ENCODE data around the gene SLC25A28. TPM values are rescaled to one million over a fixed set of nuclear protein-coding genes. Genes with fewer than 3 reads are reported as not detected.

Gene SLC25A28, protein sequence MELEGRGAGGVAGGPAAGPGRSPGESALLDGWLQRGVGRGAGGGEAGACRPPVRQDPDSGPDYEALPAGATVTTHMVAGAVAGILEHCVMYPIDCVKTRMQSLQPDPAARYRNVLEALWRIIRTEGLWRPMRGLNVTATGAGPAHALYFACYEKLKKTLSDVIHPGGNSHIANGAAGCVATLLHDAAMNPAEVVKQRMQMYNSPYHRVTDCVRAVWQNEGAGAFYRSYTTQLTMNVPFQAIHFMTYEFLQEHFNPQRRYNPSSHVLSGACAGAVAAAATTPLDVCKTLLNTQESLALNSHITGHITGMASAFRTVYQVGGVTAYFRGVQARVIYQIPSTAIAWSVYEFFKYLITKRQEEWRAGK
- 21.9 TPM for polyA plus RNA-seq (2013, experiment 1 of 2)
- polyA plus RNA-seq (2013, experiment 2 of 2): 21.2 TPM

DNA sequence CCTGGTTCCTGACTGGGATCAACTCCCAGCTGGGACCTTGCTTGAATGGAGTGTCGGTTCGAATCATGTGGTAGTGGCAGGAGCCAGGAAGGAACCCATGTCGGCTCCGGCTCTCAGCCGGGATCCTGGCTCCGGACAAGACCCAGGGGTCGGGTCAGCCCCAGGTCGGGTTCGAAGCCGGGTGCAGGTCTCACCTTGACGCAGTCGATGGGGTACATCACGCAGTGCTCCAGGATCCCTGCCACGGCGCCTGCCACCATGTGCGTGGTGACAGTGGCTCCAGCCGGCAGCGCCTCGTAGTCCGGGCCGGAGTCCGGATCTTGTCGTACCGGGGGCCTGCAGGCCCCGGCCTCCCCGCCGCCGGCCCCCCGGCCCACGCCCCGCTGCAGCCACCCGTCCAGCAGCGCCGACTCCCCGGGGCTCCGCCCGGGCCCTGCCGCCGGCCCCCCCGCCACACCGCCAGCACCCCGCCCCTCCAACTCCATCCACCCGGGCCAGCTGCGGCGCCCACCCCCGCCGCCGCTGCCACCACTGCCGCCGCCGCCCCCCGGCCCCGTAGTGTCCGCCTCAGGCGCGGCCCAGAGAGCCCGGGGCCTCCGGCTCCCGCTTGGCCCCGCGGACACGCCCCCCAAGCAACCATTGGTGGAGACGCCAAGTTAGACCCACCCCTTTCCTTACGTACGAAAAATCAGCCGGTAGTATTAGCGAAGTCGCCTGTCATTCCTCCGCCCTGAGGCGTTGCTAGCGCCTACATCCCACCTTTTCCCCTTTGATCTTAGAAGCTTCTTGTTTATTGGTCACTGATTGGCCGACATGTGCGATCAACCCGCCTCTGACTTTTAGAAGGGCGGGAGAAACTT, at the start of gene SLC25A28:
SLC25A28 (minus strand) TSS at position 589 of the 860 bp plus-strand sequence; CDS start at position 485, 104 bp downstream.
- Histone ChIP-seq H3K18ac (ENCODE audit: low read length) (peak within 1 kb of the TSS; percentile 60), H3K4me2 (ENCODE audit: low read length) (peak within 1 kb of the TSS; percentile 84), H3K23ac (ENCODE audit: low read length) (no peak within 1 kb of the TSS), H3K4me1 (ENCODE audit: control insufficient read depth, low read depth, low read length) (peaks cover 3% of the 10 kb centered on the region), H3K79me2 (ENCODE audit: control insufficient read depth, insufficient read depth, low read length) (peaks cover 12% of the 10 kb centered on the region), H4K8ac (ENCODE audit: low read depth, low read length) (no peak within 1 kb of the TSS), H3K27ac (ENCODE audit: low read depth, low read length) (peak within 1 kb of the TSS; percentile 79), H4K5ac (ENCODE audit: low read length) (no peak within 1 kb of the TSS), H3K27me3 (ENCODE audit: insufficient read depth, low read length, poor library complexity) (no peaks in the 10 kb centered on the region), H3K4me3 (ENCODE audit: low read length) (peak within 1 kb of the TSS; percentile 91), H3K56ac (ENCODE audit: low read length) (peak within 1 kb of the TSS; percentile 94), H2BK120ac (ENCODE audit: low read depth, low read length) (no peak within 1 kb of the TSS), H3K4ac (ENCODE audit: low read depth, low read length) (no peak within 1 kb of the TSS), H3K79me1 (ENCODE audit: low read length) (peaks cover 8% of the 10 kb centered on the region), H2BK5ac (ENCODE audit: low read length) (no peak within 1 kb of the TSS), H3K9ac (ENCODE audit: low read length) (peak within 1 kb of the TSS; percentile 92), H2AK5ac (ENCODE audit: low read length) (no peak within 1 kb of the TSS), H3K36me3 (ENCODE audit: control insufficient read depth, insufficient read depth, low read length) (no peaks in the 10 kb centered on the region), H2BK15ac (replicated peaks; ENCODE audit: low read depth) (no peak within 1 kb of the TSS)
- DNase-seq: peak; percentile 100
- no CpG with 5 or more reads among the region's 75 CpGs for WGBS (ENCODE audit: extremely low coverage, insufficient coverage, low lambda C conversion rate)

DNA sequence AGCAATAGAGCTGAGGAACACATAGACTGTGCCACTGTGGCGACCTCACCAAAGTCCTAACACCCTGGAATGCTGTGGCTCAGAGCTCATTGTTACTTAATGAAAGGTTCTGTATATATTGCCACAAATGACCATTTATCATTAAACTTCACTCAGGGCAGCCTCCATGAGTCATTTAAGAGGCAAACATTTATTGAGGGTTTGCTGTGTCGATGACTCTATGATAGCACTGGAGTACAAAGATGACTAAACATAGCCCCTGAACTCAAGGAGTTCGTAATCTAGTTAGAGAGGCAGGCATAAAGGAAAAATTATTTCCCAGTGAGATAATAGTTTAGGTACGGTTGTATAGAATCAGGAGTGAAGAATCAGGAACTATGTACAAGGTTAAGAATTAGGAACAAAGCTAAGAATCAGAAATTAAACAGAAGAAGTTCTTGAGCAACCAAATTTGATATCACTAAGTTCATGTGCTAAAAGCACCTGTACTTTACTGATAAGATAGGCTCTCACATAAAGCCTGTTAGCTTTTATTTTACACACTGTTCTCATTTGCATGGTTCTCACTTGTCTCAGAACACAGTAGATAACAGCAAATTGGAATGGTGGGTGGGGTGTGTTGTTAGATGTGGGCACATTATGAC, 47.0 kb upstream of the SLC25A28 start:
- Histone ChIP-seq H3K4ac (ENCODE audit: low read depth, low read length) (no peak overlapping the region), H2BK15ac (replicated peaks; ENCODE audit: low read depth) (no peak overlapping the region), H3K23ac (ENCODE audit: low read length) (no peak overlapping the region), H2BK120ac (ENCODE audit: low read depth, low read length) (no peak overlapping the region), H3K79me1 (ENCODE audit: low read length) (peaks cover 2% of the 10 kb centered on the region), H2BK5ac (ENCODE audit: low read length) (no peak overlapping the region), H3K56ac (ENCODE audit: low read length) (no peak overlapping the region), H3K4me1 (ENCODE audit: control insufficient read depth, low read depth, low read length) (no peaks in the 10 kb centered on the region), H3K9ac (ENCODE audit: low read length) (no peak overlapping the region), H3K4me3 (ENCODE audit: low read length) (no peak overlapping the region), H3K27ac (ENCODE audit: low read depth, low read length) (no peak overlapping the region), H2AK5ac (ENCODE audit: low read length) (no peak overlapping the region), H3K27me3 (ENCODE audit: insufficient read depth, low read length, poor library complexity) (no peaks in the 10 kb centered on the region), H4K5ac (ENCODE audit: low read length) (no peak overlapping the region), H4K8ac (ENCODE audit: low read depth, low read length) (no peak overlapping the region), H3K4me2 (ENCODE audit: low read length) (no peak overlapping the region), H3K18ac (ENCODE audit: low read length) (no peak overlapping the region), H3K36me3 (ENCODE audit: control insufficient read depth, insufficient read depth, low read length) (peaks cover 1% of the 10 kb centered on the region), H3K79me2 (ENCODE audit: control insufficient read depth, insufficient read depth, low read length) (no peaks in the 10 kb centered on the region)
- DNase-seq: no peak
- no CpG with 5 or more reads among the region's 4 CpGs for WGBS (ENCODE audit: extremely low coverage, insufficient coverage, low lambda C conversion rate)

DNA sequence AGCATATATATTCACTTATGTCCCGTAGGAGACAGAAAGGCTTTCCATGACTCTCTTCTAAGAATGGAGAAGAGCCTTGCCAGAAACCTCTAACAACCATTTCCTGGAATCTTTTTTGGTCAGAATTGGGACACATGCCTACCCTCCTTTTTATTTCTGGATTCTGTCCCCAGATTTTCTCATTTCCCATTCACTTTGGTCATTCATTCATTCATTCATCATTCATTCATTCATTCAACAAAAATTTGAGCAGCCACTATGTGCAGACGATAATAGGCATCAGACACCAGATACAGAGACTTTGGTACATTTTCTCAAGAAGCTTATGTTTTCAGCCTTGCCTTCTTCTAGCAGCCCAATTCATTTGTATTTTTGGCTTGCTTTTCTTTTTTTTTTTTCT, 45.1 kb upstream of the SLC25A28 start:
- Histone ChIP-seq H4K8ac (ENCODE audit: low read depth, low read length) (no peak overlapping the region), H3K4me2 (ENCODE audit: low read length) (no peak overlapping the region), H3K79me2 (ENCODE audit: control insufficient read depth, insufficient read depth, low read length) (no peaks in the 10 kb centered on the region), H3K4ac (ENCODE audit: low read depth, low read length) (no peak overlapping the region), H2BK15ac (replicated peaks; ENCODE audit: low read depth) (no peak overlapping the region), H2BK120ac (ENCODE audit: low read depth, low read length) (no peak overlapping the region), H3K23ac (ENCODE audit: low read length) (no peak overlapping the region), H4K5ac (ENCODE audit: low read length) (no peak overlapping the region), H3K27me3 (ENCODE audit: insufficient read depth, low read length, poor library complexity) (no peaks in the 10 kb centered on the region), H3K4me1 (ENCODE audit: control insufficient read depth, low read depth, low read length) (no peaks in the 10 kb centered on the region), H3K4me3 (ENCODE audit: low read length) (no peak overlapping the region), H3K27ac (ENCODE audit: low read depth, low read length) (no peak overlapping the region), H2AK5ac (ENCODE audit: low read length) (no peak overlapping the region), H3K36me3 (ENCODE audit: control insufficient read depth, insufficient read depth, low read length) (peaks cover 1% of the 10 kb centered on the region), H3K18ac (ENCODE audit: low read length) (no peak overlapping the region), H3K79me1 (ENCODE audit: low read length) (peaks cover 2% of the 10 kb centered on the region), H2BK5ac (ENCODE audit: low read length) (no peak overlapping the region), H3K9ac (ENCODE audit: low read length) (no peak overlapping the region), H3K56ac (ENCODE audit: low read length) (no peak overlapping the region)
- no CpG with 5 or more reads among the region's 2 CpGs for WGBS (ENCODE audit: extremely low coverage, insufficient coverage, low lambda C conversion rate)
- DNase-seq: no peak

DNA sequence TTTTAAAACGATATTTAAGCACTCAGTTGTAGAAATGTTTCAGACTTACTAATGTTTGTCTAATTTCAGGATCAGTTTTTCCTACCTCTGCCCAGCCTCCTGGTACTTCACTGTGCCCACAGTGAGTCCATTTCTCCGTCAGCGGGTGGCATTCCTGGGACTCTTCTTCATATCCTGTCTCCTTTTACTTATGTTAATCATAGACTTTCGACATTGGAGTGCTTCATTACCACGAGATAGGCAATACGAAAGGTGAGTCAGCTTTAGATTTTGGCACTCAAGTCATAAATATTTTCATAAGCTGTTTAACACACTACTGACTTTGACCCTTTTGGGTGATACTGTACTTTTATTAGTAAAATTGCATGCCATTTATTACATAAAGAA, 41.1 kb upstream of the SLC25A28 start:
- H3K27ac ChIP-seq (ENCODE audit: low read depth, low read length): no peak overlapping the region
- WGBS (ENCODE audit: extremely low coverage, insufficient coverage, low lambda C conversion rate): no CpG with 5 or more reads among the region's 6 CpGs
- H3K4me1 ChIP-seq (ENCODE audit: control insufficient read depth, low read depth, low read length): no peaks in the 10 kb centered on the region
- H2BK120ac ChIP-seq (ENCODE audit: low read depth, low read length): no peak overlapping the region
- H3K36me3 ChIP-seq (ENCODE audit: control insufficient read depth, insufficient read depth, low read length): peaks cover 1% of the 10 kb centered on the region
- no peaks in the 10 kb centered on the region for H3K27me3 ChIP-seq (ENCODE audit: insufficient read depth, low read length, poor library complexity)
- H3K4me2 ChIP-seq (ENCODE audit: low read length): no peak overlapping the region
- DNase-seq: no peak
- no peak overlapping the region for H3K9ac ChIP-seq (ENCODE audit: low read length)
- H3K4ac ChIP-seq (ENCODE audit: low read depth, low read length): no peak overlapping the region
- H3K79me1 ChIP-seq (ENCODE audit: low read length): peaks cover 2% of the 10 kb centered on the region
- no peak overlapping the region for H2BK5ac ChIP-seq (ENCODE audit: low read length)
- H4K8ac ChIP-seq (ENCODE audit: low read depth, low read length): no peak overlapping the region
- no peak overlapping the region for H3K18ac ChIP-seq (ENCODE audit: low read length)
- H2AK5ac ChIP-seq (ENCODE audit: low read length): no peak overlapping the region
- H3K23ac ChIP-seq (ENCODE audit: low read length): no peak overlapping the region
- H3K79me2 ChIP-seq (ENCODE audit: control insufficient read depth, insufficient read depth, low read length): no peaks in the 10 kb centered on the region
- H3K4me3 ChIP-seq (ENCODE audit: low read length): no peak overlapping the region
- H4K5ac ChIP-seq (ENCODE audit: low read length): no peak overlapping the region
- no peak overlapping the region for H3K56ac ChIP-seq (ENCODE audit: low read length)
- H2BK15ac ChIP-seq (replicated peaks; ENCODE audit: low read depth): no peak overlapping the region

DNA sequence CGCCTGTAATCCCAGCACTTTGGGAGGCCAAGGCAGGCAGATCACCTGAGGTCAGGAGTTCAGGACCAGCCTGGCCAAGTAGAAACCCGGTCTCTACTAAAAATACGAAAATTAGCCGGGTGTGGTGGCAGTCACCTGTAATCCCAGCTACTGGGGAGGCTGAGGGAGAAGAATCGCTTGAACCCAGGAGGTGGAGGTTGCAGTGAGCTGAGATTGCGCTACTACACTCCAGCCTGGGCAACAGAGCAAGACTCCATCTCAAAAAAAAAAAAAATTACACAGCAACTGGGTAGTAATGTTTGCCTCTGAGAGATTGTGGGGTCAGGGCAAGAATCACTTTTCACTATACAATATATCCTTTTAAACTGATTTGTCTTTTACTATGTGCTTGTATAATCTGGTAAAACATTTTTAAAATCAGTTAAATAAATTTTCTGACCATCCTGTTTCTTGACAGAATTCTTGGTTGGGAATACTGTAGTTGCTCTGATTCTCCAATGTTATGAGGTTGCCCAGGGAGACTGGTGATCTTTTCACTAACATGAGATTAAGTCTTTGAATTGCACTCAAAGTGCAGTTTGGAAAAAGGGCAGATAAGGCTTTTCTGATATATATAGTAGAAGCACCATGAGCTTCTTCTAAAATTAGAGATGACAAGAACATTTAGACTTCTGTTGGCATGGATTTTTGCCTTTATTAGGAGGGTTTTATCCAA, 40.6 kb upstream of the SLC25A28 start:
- H3K56ac ChIP-seq (ENCODE audit: low read length): no peak overlapping the region
- H2BK120ac ChIP-seq (ENCODE audit: low read depth, low read length): no peak overlapping the region
- H2BK5ac ChIP-seq (ENCODE audit: low read length): no peak overlapping the region
- H4K5ac ChIP-seq (ENCODE audit: low read length): no peak overlapping the region
- H3K79me2 ChIP-seq (ENCODE audit: control insufficient read depth, insufficient read depth, low read length): no peaks in the 10 kb centered on the region
- no peak overlapping the region for H3K4me3 ChIP-seq (ENCODE audit: low read length)
- no peak overlapping the region for H2BK15ac ChIP-seq (replicated peaks; ENCODE audit: low read depth)
- H2AK5ac ChIP-seq (ENCODE audit: low read length): no peak overlapping the region
- peaks cover 2% of the 10 kb centered on the region for H3K79me1 ChIP-seq (ENCODE audit: low read length)
- no peak overlapping the region for H3K9ac ChIP-seq (ENCODE audit: low read length)
- H3K27me3 ChIP-seq (ENCODE audit: insufficient read depth, low read length, poor library complexity): no peaks in the 10 kb centered on the region
- H3K18ac ChIP-seq (ENCODE audit: low read length): no peak overlapping the region
- no peak overlapping the region for H3K4me2 ChIP-seq (ENCODE audit: low read length)
- peaks cover 1% of the 10 kb centered on the region for H3K36me3 ChIP-seq (ENCODE audit: control insufficient read depth, insufficient read depth, low read length)
- DNase-seq: peak; percentile 10
- no CpG with 5 or more reads among the region's 6 CpGs for WGBS (ENCODE audit: extremely low coverage, insufficient coverage, low lambda C conversion rate)
- no peak overlapping the region for H3K4ac ChIP-seq (ENCODE audit: low read depth, low read length)
- no peak overlapping the region for H3K23ac ChIP-seq (ENCODE audit: low read length)
- no peaks in the 10 kb centered on the region for H3K4me1 ChIP-seq (ENCODE audit: control insufficient read depth, low read depth, low read length)
- no peak overlapping the region for H4K8ac ChIP-seq (ENCODE audit: low read depth, low read length)
- H3K27ac ChIP-seq (ENCODE audit: low read depth, low read length): no peak overlapping the region
